Measurements from ENCODE around the gene FXN.

DNA sequence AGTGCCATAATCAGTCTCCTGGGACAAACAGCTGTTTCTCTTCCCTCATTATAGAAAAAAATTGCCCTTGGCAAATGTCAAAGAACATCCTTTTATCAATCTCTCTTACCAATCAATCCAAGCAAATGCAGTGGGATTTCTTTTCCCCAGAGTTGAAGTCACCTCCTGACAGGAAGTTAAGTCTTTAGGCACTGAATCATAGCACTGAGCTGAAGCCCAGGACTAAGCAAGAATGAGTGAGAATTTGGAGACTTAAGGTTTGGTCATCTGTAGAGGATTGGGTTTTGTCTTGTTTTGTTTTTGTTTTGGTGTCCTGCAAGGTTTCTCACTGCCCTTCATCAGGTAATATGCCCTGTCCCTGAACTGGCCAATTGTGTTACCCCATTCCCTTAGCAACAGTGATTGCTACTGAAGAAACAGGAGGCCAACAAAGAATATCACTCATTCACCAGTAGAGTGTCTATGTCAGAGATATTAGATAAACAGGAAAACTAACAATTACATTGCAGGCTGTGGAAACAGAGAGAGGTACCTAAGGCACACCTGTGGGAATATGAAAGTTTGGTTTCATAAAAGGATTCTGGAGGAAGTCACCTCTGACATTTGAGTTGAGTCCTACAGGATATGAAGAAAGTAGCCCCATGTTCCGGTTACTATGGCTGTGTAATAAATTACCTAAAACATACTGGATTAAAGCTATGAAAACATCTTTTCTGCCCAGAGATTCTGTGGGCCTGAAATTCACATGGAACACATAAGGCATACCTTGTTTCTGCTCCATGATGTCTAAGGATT, 4.5 kb upstream of the FXN start:
- TF ChIP-seq CTCF (conservative IDR thresholded peaks at IDR 0.05) (no peak), EZH2 (IDR thresholded peaks at IDR 0.05; ENCODE audit: low read depth) (no peak)

Data from PC-9 (cell line).